GM08714 (cell line): ENCODE results near the gene ST6GAL1.
"Not testable (repeated sequence)": the region's sequence is repeated elsewhere in the genome, so short reads cannot be mapped to it uniquely, and the experiment has no call there.

Experiments
- H3K4me3 ChIP-seq: fragments of 200-500 bp; sonication (Bioruptor generic); 2 replicates; pipeline ENCODE4 v1.5.1; 2014; ENCODE audit warnings: mild to moderate bottlenecking, low read length, inconsistent platforms
- ZNF274 ChIP-seq: IDR thresholded peaks from 2 replicates; pipeline ENCODE4 v1.6.1; 2012; ENCODE audit warnings: mild to moderate bottlenecking, low read depth, low read length

The ST6GAL1 gene

DNA sequence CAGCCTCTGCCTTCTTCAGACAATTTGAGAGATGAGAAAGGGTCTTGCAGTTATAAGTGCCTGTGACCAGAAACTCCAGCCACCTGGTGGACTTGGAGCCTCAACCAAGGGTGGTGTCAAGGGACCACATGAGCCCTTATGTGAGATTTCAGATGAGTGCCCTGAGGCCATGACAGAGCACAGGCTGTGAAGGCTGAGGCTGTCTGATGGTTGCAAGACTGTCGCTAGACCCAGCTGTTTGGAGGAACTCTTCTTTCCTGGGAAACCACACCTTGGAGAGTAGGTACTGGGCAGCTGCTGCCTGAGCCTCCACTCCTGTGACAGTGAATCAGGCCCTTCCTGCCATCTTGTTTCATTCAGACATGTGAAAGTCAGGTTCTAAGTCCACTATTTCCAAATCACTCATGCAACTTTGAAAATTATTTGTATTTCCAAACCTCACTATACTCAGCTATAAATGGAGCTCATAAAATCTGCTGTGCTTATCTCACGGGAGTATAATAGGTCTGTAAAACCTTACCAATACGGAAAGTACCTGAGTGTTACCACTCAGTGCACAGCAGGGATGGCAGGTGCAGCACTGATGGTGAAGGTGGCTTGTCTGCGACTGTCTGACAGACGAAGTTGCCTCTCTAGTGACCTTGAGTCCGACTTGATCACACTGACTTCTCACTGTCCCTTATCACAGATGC, 109.5 kb downstream of the ST6GAL1 start:
- H3K4me3 ChIP-seq, result no peak overlapping the region
- no peak for TF ChIP-seq ZNF274

DNA sequence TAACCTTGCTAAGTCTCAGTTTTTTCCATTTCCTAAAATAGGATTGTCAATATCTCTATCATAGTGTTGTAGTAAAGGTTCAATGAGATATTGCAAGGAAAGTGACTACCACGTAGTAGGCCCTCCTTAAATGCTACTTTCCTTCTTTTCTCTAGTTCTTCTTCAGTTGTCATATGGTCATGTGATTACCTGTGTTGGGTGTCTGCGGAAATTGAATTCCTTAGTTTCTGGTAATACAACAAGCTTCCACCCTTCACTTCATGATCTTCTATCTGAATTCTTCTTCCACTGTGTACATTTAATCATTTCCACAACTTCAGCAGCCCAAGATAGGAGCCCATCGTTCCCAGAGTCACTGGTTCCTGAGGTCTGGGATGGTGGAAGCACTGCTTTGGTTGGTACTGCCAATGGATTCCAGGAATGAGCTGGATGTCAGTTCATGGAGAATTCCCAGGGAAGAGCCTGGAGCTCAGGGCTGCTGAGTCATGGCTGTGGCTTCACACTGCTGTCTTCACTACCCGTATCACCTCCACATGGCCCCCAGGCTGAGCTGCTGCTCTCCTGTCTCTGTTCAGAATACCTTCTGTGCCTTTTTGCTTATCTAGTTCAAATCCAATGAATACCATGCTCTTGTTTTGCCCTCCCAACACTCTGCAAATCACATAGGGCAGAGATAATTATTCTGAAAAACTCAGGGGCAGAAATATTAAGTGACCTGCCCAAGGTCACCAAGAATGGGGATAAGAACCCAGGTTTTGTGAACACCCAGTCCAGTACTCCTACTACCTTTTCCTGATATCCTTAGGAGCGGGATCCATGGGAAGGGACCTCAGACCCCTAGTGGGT, 110.4 kb downstream of the ST6GAL1 start:
- H3K4me3 ChIP-seq, result no peak overlapping the region; the same call in 1 of the 2 replicates
- no peak for TF ChIP-seq ZNF274

DNA sequence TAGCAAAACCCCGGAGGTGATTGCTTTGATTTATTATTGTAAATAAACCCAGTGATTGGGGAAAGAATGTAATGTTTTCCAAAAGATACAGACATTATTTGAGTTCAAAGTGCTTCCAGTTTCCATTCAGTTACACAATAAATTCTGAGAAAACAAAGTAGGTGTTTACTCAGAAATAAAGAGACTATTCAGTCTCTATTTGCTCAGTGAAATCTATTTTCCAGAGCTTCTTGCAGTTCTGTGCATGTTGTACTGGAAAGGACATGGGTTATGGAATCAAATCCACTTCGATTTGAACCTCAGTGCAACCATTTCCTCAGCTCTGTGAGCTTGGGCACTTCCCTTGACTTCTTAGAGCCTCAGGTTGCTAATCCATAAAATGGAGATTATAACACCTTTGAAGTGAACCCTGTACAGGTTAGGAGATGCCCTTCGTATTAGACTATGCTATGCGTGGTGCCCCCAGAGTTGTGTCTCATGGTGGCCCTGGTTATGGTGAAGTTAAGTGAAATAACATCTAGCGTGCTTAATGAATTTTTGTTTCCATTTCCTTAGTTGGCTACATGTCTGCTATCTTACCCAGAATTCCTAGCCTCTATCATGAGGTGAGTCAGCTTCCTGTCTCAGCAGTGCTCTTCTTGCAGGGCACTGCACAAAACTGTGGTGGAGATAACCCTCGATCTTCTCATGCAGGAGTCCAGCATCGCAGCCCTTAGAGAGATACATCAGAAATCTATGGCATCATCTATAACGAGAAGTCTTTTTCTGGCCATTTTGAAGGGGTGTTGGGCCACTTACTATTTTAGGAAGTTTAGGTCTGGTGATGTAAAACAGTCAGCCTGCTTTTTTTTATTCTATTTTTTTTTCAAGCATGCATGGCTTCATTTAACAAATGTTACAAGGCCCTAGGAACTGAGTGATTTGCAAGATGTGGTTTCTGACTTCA, 111.3 kb downstream of the ST6GAL1 start:
- TF ChIP-seq ZNF274, result no peak
- H3K4me3 ChIP-seq, result no peak overlapping the region; the same call in 1 of the 2 replicates

- TF ChIP-seq ZNF274, result no peak
- H3K4me3 ChIP-seq, result peak overlapping the region; percentile 24; the same call in 1 of the 2 replicates
Measured at GRCh38 chr3:187042346-187042745, 112.0 kb downstream of the ST6GAL1 start.

DNA sequence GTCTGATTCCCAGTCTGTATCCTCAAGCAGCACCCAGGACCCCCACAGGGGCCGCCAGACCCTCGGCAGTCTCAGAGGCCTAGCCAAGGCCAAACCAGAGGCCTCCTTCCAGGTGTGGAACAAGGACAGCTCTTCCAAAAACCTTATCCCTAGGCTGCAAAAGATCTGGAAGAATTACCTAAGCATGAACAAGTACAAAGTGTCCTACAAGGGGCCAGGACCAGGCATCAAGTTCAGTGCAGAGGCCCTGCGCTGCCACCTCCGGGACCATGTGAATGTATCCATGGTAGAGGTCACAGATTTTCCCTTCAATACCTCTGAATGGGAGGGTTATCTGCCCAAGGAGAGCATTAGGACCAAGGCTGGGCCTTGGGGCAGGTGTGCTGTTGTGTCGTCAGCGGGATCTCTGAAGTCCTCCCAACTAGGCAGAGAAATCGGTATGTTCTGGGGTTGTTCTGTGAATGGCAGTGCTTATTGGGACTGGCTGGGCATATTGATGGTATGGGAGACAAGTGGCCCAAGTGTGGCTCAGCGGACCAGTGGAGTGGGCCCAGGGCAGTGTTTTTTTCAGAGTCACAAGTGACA, 112.6 kb downstream of the ST6GAL1 start:
- H3K4me3 ChIP-seq, result peak overlapping the region; percentile 0; the same call in 1 of the 2 replicates
- no peak for TF ChIP-seq ZNF274

DNA sequence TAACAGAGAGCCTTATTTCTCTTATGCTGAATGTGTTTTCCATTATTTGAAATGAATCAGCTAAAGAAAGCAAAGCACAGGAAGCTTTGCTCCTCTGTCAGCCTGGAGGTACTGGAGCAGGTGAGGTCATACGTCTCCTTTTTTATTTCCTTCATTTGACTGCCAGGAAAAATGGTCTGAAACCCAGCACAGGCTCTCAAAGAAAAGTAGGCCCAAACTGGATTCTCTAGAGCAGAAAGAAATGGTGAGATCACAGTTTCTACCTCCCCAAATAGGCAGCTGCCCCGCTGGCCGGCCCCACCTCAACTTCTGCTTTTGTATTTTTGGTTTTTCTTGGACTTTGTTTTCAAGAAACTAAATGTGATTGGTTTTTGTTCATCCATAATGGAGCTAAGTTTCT, 113.9 kb downstream of the ST6GAL1 start:
- no peak overlapping the region for H3K4me3 ChIP-seq
- no peak for TF ChIP-seq ZNF274

GRCh38 chr3:187044867-187045552, 114.7 kb downstream of the ST6GAL1 start:
- H3K4me3 ChIP-seq, result no peak overlapping the region
- TF ChIP-seq ZNF274, result no peak

DNA sequence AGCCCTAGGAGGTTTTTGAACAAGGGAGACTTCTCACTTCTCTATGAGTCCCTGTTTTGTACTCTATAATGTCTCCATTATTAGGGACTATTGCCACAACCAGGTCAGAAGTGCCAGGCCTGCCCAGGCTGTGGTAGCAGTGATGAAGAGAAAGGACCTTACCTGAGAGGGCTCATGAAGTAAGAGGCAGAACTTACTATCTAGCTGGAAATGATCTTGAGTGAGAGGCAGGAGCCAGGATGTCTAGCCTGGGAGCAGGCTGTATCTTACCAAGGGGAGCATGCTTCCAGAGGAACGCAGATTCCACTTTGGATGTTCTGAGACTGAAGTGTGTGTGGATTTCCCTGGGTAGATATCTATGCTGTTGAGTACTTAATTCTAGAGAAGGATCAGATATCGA, 115.7 kb downstream of the ST6GAL1 start:
- no peak for TF ChIP-seq ZNF274
- H3K4me3 ChIP-seq, result no peak overlapping the region

DNA sequence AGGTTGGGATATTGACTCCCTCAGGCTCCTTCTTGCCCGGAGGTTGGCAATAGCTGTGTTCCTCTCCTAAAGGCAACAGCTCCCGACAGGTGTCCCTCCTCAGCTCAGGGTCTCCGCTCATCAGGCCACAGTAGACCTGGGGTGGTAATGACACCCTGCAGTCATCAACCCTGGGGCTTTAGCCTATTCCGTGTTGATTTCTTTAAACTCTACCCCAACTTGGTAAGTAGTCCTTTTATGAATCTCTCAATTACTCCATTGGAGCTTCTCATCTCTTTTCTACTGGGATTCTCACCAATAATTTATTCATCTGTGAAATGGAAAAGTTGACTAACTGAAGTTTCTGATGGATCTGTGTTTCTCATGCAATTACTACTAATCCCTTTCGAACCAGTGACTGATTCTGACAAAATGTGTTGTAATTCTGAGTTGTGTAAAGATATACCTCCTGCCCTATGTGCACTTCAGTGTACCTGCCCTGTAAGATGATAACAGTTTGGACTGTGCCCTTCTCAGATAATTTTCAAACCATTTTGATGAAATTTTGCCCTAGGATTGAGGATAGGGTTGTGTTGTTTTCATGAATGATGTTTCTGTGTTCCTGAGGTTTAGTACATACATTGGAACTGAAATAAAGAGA, 119.3 kb downstream of the ST6GAL1 start:
- no peak for TF ChIP-seq ZNF274
- no peak overlapping the region for H3K4me3 ChIP-seq

- no peak for TF ChIP-seq ZNF274
- no peak overlapping the region for H3K4me3 ChIP-seq
Measured at GRCh38 chr3:187051066-187051465, 120.7 kb downstream of the ST6GAL1 start.

GRCh38 chr3:187051724-187052366, 121.5 kb downstream of the ST6GAL1 start:
- no peak for TF ChIP-seq ZNF274
- H3K4me3 ChIP-seq, result no peak overlapping the region

DNA sequence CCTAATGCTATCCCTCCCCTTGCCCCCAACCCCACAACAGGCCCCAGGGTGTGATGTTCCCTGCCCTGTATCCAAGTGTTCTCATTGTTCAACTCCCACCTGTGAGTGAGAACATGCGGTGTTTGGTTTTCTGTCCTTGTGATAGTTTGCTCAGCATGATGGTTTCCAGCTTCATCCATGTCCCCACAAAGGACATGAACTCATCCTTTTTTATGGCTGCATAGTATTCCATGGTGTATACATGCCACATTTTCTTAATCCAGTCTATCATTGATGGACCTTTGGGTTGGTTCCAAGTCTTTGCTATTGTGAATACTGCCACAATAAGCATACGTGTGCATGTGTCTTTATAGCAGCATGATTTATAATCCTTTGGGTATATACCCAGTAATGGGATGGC, 122.1 kb downstream of the ST6GAL1 start:
- not testable (repeated sequence) for H3K4me3 ChIP-seq

DNA sequence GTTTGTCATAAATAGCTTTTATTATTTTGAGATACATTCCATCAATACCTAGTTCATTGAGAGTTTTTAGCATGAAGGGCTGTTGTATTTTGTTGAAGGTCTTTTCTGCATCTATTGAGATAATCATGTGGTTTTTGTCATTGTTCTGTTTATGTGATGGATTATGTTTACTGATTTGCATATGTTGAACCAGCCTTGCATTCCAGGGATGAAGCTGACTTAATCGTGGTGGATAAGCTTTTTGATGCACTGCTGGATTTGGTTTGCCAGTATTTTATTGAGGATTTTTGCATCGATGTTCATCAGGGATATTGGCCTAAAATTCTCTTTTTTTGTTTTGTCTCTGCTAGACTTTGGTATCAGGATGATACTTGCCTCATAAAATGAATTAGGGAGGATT, 124.1 kb downstream of the ST6GAL1 start:
- not testable (repeated sequence) for H3K4me3 ChIP-seq

DNA sequence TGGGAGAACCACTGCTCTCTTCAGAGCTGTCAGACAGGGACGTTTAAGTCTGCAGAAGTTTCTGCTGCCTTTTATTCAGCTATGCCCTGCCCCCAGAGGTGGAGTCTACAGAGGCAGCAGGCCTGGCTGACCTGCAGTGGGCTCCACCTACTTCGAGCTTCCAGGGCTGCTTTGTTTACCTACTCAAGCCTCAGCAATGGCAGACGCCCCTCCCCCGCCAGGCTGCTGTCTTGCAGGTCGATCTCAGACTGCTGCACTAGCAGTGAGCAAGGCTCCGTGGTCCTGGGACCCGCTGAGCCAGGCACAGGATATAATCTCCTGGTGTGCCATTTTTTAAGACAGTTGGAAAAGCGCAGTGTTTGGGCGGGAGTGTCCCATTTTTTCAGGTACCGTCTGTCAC, 127.5 kb downstream of the ST6GAL1 start:
- H3K4me3 ChIP-seq, result not testable (repeated sequence)
